HG03064 (cell line): ENCODE data around the gene TSHZ2.

Source experiments
- ATAC-seq: cut with Tn5 transposase; IDR thresholded peaks from one replicate; pipeline ENCODE4 v1.9.1; 2021; ENCODE audit warnings: low read depth; ENCODE audit not compliant: unreplicated experiment

The TSHZ2 gene

GRCh38 chr20:53324816-53325215 lies 352.7 kb downstream of the TSHZ2 start:
- ATAC-seq, result no peak

GRCh38 chr20:53328961-53329360 lies 356.8 kb downstream of the TSHZ2 start:
- ATAC-seq, result no peak

GRCh38 chr20:53329781-53330180 lies 357.6 kb downstream of the TSHZ2 start:
- ATAC-seq, result no peak

- ATAC-seq, result no peak
These were observed 358.5 kb downstream of the TSHZ2 start for GRCh38 chr20:53330601-53331140.

- ATAC-seq, result no peak
These were observed 359.2 kb downstream of the TSHZ2 start for GRCh38 chr20:53331151-53331973.

- ATAC-seq, result no peak
These were observed 360.1 kb downstream of the TSHZ2 start for GRCh38 chr20:53332022-53332837.

- no peak for ATAC-seq
These were observed 362.7 kb downstream of the TSHZ2 start for GRCh38 chr20:53334861-53335260.

- no peak for ATAC-seq
These were observed 363.4 kb downstream of the TSHZ2 start for GRCh38 chr20:53335555-53335954.

- ATAC-seq, result no peak
These were observed 364.7 kb downstream of the TSHZ2 start for GRCh38 chr20:53336892-53337291.

- ATAC-seq, result no peak
These were observed 365.4 kb downstream of the TSHZ2 start for GRCh38 chr20:53337390-53338101.

- no peak for ATAC-seq
These were observed 366.6 kb downstream of the TSHZ2 start for GRCh38 chr20:53338716-53339115.

- ATAC-seq, result no peak
These were observed 370.3 kb downstream of the TSHZ2 start for GRCh38 chr20:53342429-53342828.

- ATAC-seq, result no peak
These were observed 371.3 kb downstream of the TSHZ2 start for GRCh38 chr20:53343448-53343847.

GRCh38 chr20:53344891-53345290 lies 372.7 kb downstream of the TSHZ2 start:
- ATAC-seq, result no peak

GRCh38 chr20:53345536-53346334 lies 373.6 kb downstream of the TSHZ2 start:
- ATAC-seq, result no peak

- ATAC-seq, result no peak
These were observed 374.1 kb downstream of the TSHZ2 start for GRCh38 chr20:53346335-53346648.

GRCh38 chr20:53349730-53350129 lies 377.6 kb downstream of the TSHZ2 start:
- no peak for ATAC-seq

GRCh38 chr20:53352727-53353440 lies 380.7 kb downstream of the TSHZ2 start:
- ATAC-seq, result no peak

- ATAC-seq, result no peak
These were observed 382.2 kb downstream of the TSHZ2 start for GRCh38 chr20:53354314-53354713.

- ATAC-seq, result no peak
These were observed 383.6 kb downstream of the TSHZ2 start for GRCh38 chr20:53355790-53356189.
